ENCODE measurements around the gene SLC23A2. TPM values are rescaled to one million over a fixed set of nuclear protein-coding genes. Genes with fewer than 3 reads are reported as not detected.

Gene SLC23A2
- total RNA-seq, 1 donor from 2014 or later: 20.8 TPM

- no peaks in the 10 kb centered on the region for H4K20me1 ChIP-seq (ENCODE audit: insufficient read depth, low read length)
- H3K4me2 ChIP-seq (ENCODE audit: low read length): no peak overlapping the region
- no peak overlapping the region for H3K4me3 ChIP-seq (ENCODE audit: insufficient read depth, low read depth, low read length)
- H3K4me3 Mint-ChIP-seq (ENCODE audit: unreplicated experiment): no peak overlapping the region
- H3K36me3 ChIP-seq (ENCODE audit: insufficient read depth, low read length): no peaks in the 10 kb centered on the region
- peaks cover 3% of the 10 kb centered on the region for H3K4me1 Mint-ChIP-seq (ENCODE audit: low read depth, unreplicated experiment)
- no peaks in the 10 kb centered on the region for H3K36me3 Mint-ChIP-seq (ENCODE audit: low read depth, unreplicated experiment)
- no peak overlapping the region for H2AFZ ChIP-seq (ENCODE audit: low read depth, low read length)
- no peaks in the 10 kb centered on the region for H3K4me1 ChIP-seq (ENCODE audit: insufficient read depth, low read length)
- H3K27ac Mint-ChIP-seq (ENCODE audit: unreplicated experiment): no peak overlapping the region
- peaks cover 4% of the 10 kb centered on the region for H3K27me3 Mint-ChIP-seq (ENCODE audit: low read depth, unreplicated experiment)
- no peak overlapping the region for H3K9ac ChIP-seq (ENCODE audit: low read length)
- H3K9me3 ChIP-seq (ENCODE audit: insufficient read depth, low read depth, low read length): no peaks in the 10 kb centered on the region
- H3K79me2 ChIP-seq (ENCODE audit: insufficient read depth, low read length): no peaks in the 10 kb centered on the region
- H3K27me3 ChIP-seq (ENCODE audit: insufficient read depth, low read length): peaks cover 4% of the 10 kb centered on the region
- no peak overlapping the region for H3K27ac ChIP-seq (ENCODE audit: low read depth, low read length)
- FAIRE-seq (no peak), DNase-seq (ENCODE audit: low read depth) (no peak)
- TF ChIP-seq EZH2 (IDR thresholded peaks at IDR 0.05; ENCODE audit: insufficient read depth, low read length) (no peak), CTCF (IDR thresholded peaks at IDR 0.05; ENCODE audit: insufficient read depth, low read depth, low read length) (no peak)
- no peaks in the 10 kb centered on the region for H3K9me3 Mint-ChIP-seq (ENCODE audit: unreplicated experiment)
Observed at GRCh38 chr20:5045906-5046305, 44.6 kb upstream of the SLC23A2 start.

GRCh38 chr20:5044075-5044620, 42.8 kb upstream of the SLC23A2 start:
- no peaks in the 10 kb centered on the region for H3K36me3 Mint-ChIP-seq (ENCODE audit: low read depth, unreplicated experiment)
- H2AFZ ChIP-seq (ENCODE audit: low read depth, low read length): no peak overlapping the region
- H4K20me1 ChIP-seq (ENCODE audit: insufficient read depth, low read length): no peaks in the 10 kb centered on the region
- H3K4me2 ChIP-seq (ENCODE audit: low read length): no peak overlapping the region
- H3K9me3 Mint-ChIP-seq (ENCODE audit: unreplicated experiment): no peaks in the 10 kb centered on the region
- TF ChIP-seq CTCF (IDR thresholded peaks at IDR 0.05; ENCODE audit: insufficient read depth, low read depth, low read length) (no peak), EZH2 (IDR thresholded peaks at IDR 0.05; ENCODE audit: insufficient read depth, low read length) (no peak)
- FAIRE-seq: no peak
- H3K4me3 Mint-ChIP-seq (ENCODE audit: unreplicated experiment): no peak overlapping the region
- H3K4me1 ChIP-seq (ENCODE audit: insufficient read depth, low read length): no peaks in the 10 kb centered on the region
- DNase-seq (ENCODE audit: low read depth): no peak
- no peaks in the 10 kb centered on the region for H3K36me3 ChIP-seq (ENCODE audit: insufficient read depth, low read length)
- H3K9ac ChIP-seq (ENCODE audit: low read length): no peak overlapping the region
- H3K9me3 ChIP-seq (ENCODE audit: insufficient read depth, low read depth, low read length): no peaks in the 10 kb centered on the region
- H3K4me1 Mint-ChIP-seq (ENCODE audit: low read depth, unreplicated experiment): peaks cover 3% of the 10 kb centered on the region
- H3K79me2 ChIP-seq (ENCODE audit: insufficient read depth, low read length): no peaks in the 10 kb centered on the region
- no peak overlapping the region for H3K27ac Mint-ChIP-seq (ENCODE audit: unreplicated experiment)
- H3K27ac ChIP-seq (ENCODE audit: low read depth, low read length): no peak overlapping the region
- no peak overlapping the region for H3K4me3 ChIP-seq (ENCODE audit: insufficient read depth, low read depth, low read length)
- H3K27me3 Mint-ChIP-seq (ENCODE audit: low read depth, unreplicated experiment): peaks cover 4% of the 10 kb centered on the region
- no peaks in the 10 kb centered on the region for H3K27me3 ChIP-seq (ENCODE audit: insufficient read depth, low read length)

- no peak overlapping the region for H3K4me3 Mint-ChIP-seq (ENCODE audit: unreplicated experiment)
- Histone ChIP-seq H2AFZ (ENCODE audit: low read depth, low read length) (no peak overlapping the region), H3K4me2 (ENCODE audit: low read length) (no peak overlapping the region), H3K79me2 (ENCODE audit: insufficient read depth, low read length) (no peaks in the 10 kb centered on the region), H3K36me3 (ENCODE audit: insufficient read depth, low read length) (no peaks in the 10 kb centered on the region), H3K9me3 (ENCODE audit: insufficient read depth, low read depth, low read length) (no peaks in the 10 kb centered on the region), H3K9ac (ENCODE audit: low read length) (no peak overlapping the region), H3K27ac (ENCODE audit: low read depth, low read length) (no peak overlapping the region), H3K4me3 (ENCODE audit: insufficient read depth, low read depth, low read length) (no peak overlapping the region), H3K27me3 (ENCODE audit: insufficient read depth, low read length) (no peaks in the 10 kb centered on the region), H4K20me1 (ENCODE audit: insufficient read depth, low read length) (no peaks in the 10 kb centered on the region), H3K4me1 (ENCODE audit: insufficient read depth, low read length) (no peaks in the 10 kb centered on the region)
- no peaks in the 10 kb centered on the region for H3K36me3 Mint-ChIP-seq (ENCODE audit: low read depth, unreplicated experiment)
- H3K27me3 Mint-ChIP-seq (ENCODE audit: low read depth, unreplicated experiment): peaks cover 4% of the 10 kb centered on the region
- FAIRE-seq (no peak), DNase-seq (ENCODE audit: low read depth) (no peak)
- no peaks in the 10 kb centered on the region for H3K9me3 Mint-ChIP-seq (ENCODE audit: unreplicated experiment)
- H3K4me1 Mint-ChIP-seq (ENCODE audit: low read depth, unreplicated experiment): peaks cover 3% of the 10 kb centered on the region
- TF ChIP-seq CTCF (IDR thresholded peaks at IDR 0.05; ENCODE audit: insufficient read depth, low read depth, low read length) (no peak), EZH2 (IDR thresholded peaks at IDR 0.05; ENCODE audit: insufficient read depth, low read length) (no peak)
- H3K27ac Mint-ChIP-seq (ENCODE audit: unreplicated experiment): no peak overlapping the region
Observed at GRCh38 chr20:5041433-5041832, 40.1 kb upstream of the SLC23A2 start.

Measured in astrocyte (in vitro differentiated cells and primary cell).